ENCODE data around the gene ZSCAN10.

- TF ChIP-seq, protein P1, sequence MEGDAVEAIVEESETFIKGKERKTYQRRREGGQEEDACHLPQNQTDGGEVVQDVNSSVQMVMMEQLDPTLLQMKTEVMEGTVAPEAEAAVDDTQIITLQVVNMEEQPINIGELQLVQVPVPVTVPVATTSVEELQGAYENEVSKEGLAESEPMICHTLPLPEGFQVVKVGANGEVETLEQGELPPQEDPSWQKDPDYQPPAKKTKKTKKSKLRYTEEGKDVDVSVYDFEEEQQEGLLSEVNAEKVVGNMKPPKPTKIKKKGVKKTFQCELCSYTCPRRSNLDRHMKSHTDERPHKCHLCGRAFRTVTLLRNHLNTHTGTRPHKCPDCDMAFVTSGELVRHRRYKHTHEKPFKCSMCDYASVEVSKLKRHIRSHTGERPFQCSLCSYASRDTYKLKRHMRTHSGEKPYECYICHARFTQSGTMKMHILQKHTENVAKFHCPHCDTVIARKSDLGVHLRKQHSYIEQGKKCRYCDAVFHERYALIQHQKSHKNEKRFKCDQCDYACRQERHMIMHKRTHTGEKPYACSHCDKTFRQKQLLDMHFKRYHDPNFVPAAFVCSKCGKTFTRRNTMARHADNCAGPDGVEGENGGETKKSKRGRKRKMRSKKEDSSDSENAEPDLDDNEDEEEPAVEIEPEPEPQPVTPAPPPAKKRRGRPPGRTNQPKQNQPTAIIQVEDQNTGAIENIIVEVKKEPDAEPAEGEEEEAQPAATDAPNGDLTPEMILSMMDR (IDR thresholded peaks at IDR 0.05): no peak
- TF ChIP-seq EP300 (IDR thresholded peaks at IDR 0.05) (no peak), POLR2A (IDR thresholded peaks at IDR 0.05) (no peak)
Observed at GRCh38 chr16:3084969-3085670, 14.0 kb downstream of the ZSCAN10 start.
